CD4-positive, alpha-beta T cell treated with Interleukin-1 beta for 1 hour (primary cell): ENCODE measurements around the gene ABHD3.
"Not testable (repeated sequence)": the region's sequence is repeated elsewhere in the genome, so short reads cannot be mapped to it uniquely, and the experiment has no call there.

Experiments
- DNase-seq, 2 donors: peaks; one replicate each; pipeline ENCODE4 v3.0.0-alpha.2; 2020 to 2022

The ABHD3 gene

GRCh38 chr18:21640375-21640774, 64.2 kb downstream of the ABHD3 start:
- DNase-seq = not testable (repeated sequence)

DNA sequence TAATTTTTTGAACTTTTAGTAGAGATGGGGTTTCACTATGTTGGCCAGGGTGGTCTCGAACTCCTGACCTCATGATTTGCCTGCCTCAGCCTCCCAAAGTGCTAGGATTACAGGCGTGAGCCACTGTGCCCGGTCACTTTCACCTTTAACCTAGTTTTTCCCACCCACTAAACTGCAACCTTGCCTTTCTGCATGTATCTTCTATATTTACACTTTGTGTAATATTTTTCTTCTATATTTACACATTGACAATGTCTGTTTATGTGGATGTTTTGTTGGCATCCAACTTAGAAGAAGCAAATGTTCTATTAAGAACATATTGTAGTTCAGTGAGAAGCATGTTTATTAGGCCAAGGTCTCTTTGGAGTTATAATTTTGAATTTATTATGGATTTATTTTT, 65.8 kb downstream of the ABHD3 start:
- DNase-seq = no peak

GRCh38 chr18:21636769-21637168, 67.8 kb downstream of the ABHD3 start:
- no peak for DNase-seq

- no peak for DNase-seq
These were observed 69.9 kb downstream of the ABHD3 start for GRCh38 chr18:21634588-21635199.

DNA sequence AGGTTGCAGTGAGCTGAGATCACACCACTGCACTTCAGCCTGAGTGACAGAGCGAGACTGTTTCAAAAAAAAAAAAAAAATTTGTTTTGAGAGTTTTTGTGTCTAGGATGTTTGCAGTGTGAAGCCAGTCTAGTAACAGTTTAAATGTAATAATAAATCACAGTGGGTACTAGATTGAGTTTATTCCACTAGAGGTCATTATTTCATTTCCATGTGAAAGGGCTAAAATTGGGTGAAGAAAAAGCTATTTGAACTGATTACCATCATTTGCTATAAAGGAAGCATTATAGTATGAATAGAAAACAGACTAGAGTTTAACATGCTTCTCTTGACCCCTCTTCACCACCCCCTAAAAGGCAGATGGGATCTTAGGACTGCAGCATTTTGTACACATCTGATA, 72.2 kb downstream of the ABHD3 start:
- no peak for DNase-seq

GRCh38 chr18:21629089-21629832, 75.3 kb downstream of the ABHD3 start:
- no peak for DNase-seq

DNA sequence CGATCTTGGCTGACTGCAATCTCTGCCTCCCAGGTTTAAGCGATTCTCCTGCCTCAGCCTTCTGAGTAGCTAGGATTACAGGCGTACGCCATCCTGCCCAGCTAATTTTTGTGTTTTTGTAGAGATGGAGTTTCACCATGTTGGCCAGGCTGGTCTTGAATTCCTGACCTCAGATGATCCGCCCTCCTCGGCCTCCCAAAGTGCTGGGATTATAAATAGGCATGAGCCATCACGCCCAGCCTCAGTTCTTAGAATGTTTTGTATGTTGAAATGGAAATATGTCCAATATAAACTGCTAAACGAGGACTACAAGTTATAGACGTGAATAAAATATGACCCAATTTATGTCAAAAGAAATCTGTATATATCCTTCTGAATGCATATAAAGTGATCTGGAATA, 82.9 kb downstream of the ABHD3 start:
- DNase-seq = not testable (repeated sequence)

GRCh38 chr18:21612125-21613039, 92.2 kb downstream of the ABHD3 start, which contains the start of gene SNRPD1:
Gene SNRPD1 (plus strand): TSS chr18:21612314. CDS start chr18:21612430, 116 bp downstream.
- peak; percentile 88 to 91 for DNase-seq

DNA sequence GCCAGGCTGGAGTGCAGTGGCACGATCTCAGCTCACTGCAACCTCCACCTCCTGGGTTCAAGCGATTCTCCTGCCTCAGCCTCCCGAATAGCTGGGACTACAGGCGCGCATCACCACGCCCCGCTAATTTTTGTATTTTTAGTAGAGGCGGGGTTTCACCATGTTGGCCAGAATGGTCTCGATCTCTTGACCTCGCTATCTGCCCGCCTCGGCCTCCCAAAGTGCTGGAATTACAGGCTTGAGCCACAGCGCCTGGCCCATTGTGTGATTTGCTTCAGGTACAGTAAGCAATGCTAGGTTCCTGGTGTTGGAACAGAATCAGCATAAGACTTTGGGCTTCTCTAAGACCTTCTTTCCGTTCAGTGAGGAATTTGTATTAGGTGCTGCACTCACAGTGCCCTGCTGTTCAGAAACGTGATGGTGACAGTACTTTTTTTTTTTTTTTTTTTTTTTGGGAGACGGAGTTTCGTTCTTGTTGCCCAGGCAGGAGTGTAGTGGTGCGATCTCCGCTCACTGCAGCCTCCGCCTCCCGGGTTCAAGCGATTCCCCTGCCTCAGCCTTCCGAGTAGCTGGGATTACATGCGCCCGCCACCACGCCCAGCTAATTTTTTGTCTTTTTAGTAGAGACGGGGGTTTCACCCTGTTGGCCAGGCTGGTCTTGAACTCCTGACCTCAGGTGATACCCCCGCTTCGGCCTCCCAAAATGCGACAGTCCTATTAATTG, 93.0 kb downstream of the ABHD3 start:
- DNase-seq = not testable (repeated sequence)

DNA sequence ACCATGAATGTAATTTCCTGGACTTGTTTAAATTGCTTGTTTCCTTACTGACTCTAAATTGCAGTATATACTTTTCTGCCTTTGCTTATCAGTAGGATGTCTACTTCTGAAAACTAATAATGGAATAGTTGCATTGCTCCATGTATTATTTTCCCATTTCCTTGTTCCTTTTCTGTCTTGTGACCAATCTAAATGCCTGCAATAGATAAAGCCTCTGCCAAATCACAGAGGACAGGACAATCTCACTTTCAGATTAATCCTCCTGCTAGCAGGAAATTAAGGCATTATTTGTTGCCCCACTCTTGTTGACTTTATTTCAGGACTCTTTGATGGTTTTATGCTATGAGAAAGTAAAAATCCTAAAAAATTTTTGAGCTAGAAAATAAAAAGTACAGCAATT, 99.4 kb downstream of the ABHD3 start:
- no peak for DNase-seq

DNA sequence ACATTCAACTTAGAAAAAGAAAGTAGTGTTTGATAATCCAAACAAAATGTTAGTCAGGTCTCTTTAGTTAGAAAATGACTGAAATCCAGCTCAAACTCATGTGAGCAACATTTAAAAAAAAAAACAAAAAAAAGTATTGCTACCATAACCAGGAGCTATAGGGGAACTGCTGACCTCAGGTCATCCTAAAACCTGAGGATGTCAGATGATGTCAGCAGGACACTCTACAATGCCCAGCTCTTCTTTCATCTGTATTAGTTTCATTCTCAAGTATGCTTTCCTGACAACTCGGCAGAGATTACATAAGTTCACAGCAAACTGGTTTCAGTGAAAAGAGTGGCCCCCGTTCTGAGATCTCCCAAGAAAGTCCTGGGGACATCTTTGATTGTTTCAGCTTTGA, 99.9 kb downstream of the ABHD3 start:
- no peak for DNase-seq

DNA sequence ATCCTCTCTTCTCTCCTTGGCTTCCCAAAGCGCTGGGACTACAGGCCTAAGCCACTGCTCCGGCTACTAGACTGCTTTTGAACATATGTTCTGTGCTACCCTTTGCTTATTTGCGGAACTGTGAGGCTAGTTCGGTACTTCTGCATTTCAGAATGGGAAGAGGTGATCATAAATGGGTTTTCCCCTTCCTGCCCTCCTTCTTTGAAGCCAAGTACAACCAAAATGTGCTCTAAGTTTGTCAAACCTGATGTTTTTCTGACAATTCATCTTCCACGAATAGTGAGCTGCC, 102.3 kb downstream of the ABHD3 start:
- peak in 1 of 2 donors; percentile 49 for DNase-seq
